CD4-positive, alpha-beta T cell treated with Interleukin-21 for 1 hour (primary cell): ENCODE data around the gene WDR11.

Source experiments
- DNase-seq: peaks from one replicate; pipeline ENCODE4 v3.0.0-alpha.2; 2020

Gene WDR11

GRCh38 chr10:120850911-120851865 lies at the start of gene WDR11:
Gene WDR11, plus strand, starts transcription at chr10:120851362. Its CDS starts 59 bp downstream, at chr10:120851421.
- peak; percentile 69 for DNase-seq

- DNase-seq: no peak
These were observed 48.2 kb upstream of the WDR11 start for GRCh38 chr10:120802935-120803334.

DNA sequence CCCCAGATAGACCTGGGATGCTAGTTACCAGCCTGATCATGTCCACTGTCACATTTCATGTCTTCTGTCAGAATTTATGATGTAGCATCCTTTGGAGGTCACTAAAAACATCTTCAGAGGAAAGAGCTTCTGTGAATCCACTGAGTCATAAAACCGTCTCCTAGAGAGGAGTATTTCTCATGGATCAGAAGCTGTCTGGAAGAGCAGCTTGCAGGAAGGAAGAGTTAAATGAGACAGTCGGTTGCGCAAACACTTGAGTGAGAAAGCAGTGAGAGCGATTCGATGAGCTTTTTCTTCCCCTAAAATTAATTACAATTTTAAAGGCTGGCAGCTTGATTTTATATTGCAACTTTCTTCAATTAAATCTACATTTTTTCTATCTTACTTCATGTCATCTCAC lies 47.2 kb upstream of the WDR11 start:
- no peak for DNase-seq

GRCh38 chr10:120805014-120805812 lies 45.9 kb upstream of the WDR11 start:
- no peak for DNase-seq

- DNase-seq: no peak
These were observed 45.1 kb upstream of the WDR11 start for GRCh38 chr10:120806081-120806480.

DNA sequence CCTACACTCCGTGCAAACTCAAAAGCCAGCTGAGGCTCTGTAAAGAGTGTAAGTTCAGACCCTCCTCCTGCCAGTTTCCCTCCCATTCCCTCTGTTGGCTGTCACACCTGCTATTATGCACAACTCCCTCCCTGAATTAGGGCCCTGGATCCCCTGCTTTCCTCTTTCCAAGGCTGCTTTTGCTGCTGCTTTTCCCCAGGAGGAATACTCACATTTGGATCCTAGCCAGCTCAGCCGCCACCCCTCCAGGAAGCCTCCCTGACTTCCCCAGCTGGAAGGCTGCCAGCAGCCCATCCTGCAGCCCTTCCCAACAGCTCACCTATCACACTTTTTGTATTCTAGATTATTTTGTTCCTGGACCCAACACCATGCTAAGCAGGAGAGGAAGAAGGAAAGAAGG lies 40.9 kb upstream of the WDR11 start:
- no peak for DNase-seq

DNA sequence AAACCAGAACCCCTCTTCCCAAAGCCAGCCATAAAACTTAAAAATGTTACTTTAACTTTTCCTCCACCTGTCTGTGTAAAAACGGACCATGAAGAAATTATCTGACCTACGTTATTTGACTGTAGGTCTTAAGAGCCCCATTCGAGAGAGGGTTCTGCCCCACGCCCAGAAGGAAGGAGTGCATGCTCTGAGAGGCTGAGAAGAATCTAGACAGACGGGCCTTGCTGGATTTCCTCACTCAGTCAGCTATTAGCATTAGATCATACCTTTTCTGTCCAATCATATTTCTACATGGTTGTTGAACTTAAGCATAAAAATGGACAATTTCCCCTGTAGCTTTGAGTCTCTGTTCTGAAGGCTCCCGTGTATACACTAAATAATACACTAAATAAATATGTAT lies 38.1 kb upstream of the WDR11 start:
- no peak for DNase-seq

DNA sequence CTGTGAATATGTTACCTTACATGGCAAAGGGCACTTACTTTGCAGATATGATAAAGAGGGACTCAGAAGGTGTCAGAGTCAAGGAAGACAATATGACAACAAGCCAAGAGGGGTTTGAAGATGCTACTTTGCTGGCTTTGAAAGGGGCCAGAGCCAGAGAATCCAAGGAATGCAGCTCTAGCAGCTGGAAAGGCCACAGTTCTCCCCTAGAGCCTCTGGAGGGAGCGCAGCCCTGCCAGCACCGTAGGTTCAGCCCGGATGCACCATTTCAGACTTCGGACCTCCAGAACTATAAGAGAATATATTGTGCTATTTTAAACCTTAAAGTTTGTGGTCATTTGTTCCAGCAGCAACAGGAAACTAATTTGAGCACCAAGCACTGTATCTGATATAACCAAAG lies 32.9 kb upstream of the WDR11 start:
- DNase-seq: no peak

DNA sequence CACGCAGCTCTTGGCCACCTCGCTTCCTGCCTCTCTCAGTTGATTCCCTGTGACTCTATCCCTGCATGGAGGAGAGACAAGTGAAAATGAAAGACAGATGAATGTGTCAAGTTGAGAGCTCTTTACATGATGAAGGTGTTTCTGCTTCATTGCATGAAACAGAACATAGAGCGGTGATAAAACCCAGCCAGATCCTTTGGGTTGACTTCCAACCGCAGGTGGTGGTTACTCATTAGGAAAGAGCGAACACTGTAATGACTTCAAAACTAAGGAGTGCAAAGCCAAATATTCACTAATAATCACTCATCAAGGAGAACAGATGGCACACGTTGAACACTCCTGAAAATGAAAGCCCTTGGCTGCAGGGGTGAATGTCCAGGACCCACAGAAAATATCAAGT lies 31.8 kb upstream of the WDR11 start:
- no peak for DNase-seq

DNA sequence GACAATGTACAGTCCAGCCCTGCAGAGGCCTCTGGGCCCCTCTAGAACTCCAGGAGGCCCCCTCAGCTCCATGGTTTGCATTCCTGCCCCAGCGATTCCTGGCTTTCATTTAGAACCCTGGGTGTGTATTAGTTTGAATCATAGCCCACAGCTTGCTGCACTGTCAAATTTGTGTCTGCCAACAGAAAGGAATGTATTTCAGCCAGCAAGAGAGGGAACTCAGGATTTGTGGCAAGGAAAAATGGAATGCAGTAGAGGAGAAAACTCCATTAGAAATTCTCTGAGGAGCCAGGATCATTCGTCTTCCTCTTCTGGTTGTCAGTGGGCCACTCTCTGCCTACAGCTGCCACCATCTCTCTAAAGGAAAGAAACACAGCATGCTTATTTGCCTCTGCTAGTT lies 27.9 kb upstream of the WDR11 start:
- DNase-seq: no peak

- DNase-seq: peak; percentile 7
These were observed 26.3 kb upstream of the WDR11 start for GRCh38 chr10:120824881-120825309.

DNA sequence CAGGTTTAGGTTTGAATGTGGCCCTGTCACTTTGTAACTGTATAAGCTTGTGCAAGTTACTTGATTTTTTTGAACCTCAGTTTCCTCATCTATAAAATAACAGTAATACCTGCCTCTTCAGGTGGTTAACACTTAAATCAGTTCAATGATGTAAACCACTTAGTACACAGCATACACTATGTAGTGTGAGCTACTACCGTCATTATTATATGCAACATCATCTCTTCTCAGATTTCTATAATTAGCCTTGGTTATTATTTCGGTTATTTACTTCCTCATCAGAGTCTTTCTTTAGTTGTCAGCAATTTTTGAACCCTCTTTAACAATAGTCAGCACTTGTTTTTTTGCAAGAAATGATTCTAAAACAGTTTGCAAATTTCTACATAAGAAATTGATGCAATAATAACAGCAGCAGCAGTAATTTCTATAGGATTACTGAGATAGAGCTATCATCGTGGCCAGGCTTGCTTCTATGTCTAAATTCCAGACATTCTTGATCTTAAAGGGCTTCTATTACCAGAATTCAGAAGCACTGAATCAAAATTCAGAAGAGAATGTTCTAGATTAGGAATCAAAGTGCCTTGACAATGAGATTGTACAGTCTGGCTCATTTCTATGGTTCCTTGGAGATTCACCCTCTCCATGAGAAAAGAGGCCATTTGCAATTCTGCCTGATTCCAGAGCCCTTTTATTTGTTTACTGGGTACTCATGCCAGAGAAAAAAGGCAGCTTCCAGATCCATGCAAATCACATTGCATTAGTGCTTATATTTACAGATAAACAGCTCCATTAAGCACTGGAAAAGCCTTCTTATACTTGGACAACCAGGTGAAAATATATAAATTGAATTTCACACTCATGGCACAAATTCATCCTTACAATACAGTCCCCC lies 25.0 kb upstream of the WDR11 start:
- DNase-seq: no peak

GRCh38 chr10:120827251-120827875 lies 23.8 kb upstream of the WDR11 start:
- no peak for DNase-seq

DNA sequence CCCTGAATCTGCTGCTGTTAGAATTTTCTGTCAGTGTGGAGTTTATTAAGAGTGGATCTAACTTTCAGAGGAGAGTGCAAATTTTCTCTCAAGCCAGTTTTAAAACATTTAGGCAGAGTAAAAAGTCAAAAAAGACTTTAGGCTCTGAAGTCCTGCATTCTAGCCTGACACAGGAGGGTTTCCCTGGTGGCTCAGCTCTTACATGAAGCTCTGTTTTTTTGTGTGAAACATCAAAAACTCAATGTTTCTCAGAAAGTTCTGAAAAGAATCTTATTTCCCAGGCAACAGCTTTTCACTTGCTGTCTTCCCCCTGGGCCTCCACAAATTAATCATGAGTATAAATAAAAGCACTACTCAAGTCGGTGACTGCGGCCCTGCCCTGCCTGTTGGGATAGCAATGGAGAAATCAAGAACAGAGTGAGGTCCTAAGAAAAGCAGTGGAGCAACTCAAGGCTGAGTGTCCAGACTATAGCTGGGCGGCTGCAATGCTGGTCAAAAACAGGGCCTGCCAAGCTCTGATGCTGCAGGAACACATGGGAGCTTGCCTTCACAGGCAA lies 22.3 kb upstream of the WDR11 start:
- no peak for DNase-seq

- DNase-seq: no peak
These were observed 19.1 kb upstream of the WDR11 start for GRCh38 chr10:120832106-120832505.

DNA sequence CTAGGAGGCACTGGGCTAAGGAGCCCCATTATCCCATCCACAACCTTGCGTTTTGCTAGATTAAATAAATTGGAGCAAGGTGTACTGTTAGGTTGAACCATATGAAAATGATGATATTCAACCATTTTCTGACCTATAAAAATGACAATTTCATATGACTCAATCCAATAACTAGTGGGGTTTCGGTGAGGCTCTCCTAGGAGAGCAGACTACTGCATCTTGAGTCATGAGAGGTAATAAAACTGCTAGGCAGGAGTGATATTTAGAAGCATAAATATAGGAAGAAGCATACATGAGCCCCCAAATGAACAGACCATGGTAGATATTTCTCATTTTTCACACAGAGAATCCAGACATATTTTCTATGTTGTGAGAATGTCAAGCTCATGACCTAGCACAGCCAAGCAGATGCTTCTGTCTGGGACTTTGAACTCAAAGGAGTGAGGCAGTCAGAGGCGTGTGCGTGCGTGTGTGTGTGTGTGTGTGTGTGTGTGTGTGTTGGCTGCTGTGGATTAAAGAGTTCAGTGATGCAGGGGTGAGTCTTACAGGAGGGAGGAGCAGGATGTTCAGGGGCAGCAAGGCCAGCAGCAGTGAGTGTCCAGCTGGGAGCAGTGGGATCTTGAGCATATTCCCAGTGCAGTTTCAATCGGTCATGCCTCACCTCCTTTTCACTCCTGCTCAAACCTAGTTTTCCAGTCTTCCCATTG lies 17.8 kb upstream of the WDR11 start:
- DNase-seq: no peak

- no peak for DNase-seq
These were observed 15.6 kb upstream of the WDR11 start for GRCh38 chr10:120835603-120836002.

DNA sequence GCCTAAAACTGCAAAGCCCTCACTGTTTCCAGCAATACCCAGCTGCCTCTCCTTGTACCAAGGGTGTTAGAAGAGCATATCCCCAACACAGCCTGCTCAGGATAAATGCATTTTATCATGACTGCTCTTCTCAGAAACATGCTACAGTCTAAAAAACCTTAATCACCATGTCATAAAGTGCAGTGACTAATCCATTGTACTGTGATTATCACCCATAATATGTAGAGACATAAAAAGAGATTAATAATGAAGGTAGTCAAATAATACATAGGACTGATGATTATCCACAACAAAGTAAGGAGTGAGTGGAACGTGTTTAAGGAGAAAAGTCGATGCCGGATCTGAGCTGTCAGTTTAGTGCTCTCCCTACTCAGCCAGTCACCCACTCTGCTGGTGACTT lies 12.2 kb upstream of the WDR11 start:
- no peak for DNase-seq

GRCh38 chr10:120841522-120842189 lies 9.5 kb upstream of the WDR11 start:
- no peak for DNase-seq

DNA sequence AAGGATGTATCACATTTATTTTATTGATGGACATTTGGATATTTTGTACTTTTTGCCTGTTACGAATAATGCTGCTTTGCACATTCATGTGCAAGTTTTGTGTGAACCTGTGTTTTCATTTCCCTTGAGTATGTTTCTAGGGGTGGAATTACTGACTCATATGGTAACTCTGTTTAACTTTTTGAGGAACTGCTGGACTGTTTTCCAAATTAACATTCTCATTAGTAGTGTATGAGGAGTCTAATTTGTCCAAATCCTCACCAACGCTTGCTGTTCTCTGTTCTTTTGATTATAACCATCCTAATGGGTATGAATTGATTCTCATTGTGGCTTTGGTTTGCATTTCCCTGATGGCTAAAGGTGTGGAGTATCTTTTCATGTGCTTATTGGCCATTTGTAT lies 3.2 kb downstream of the WDR11 start:
- no peak for DNase-seq
